Endometrial microvascular endothelial cells (primary cell): ENCODE data around the gene AGK. TPM values are rescaled to one million over a fixed set of nuclear protein-coding genes. Genes with fewer than 3 reads are reported as not detected.
"Not testable (repeated sequence)": the region's sequence is repeated elsewhere in the genome, so short reads cannot be mapped to it uniquely, and the experiment has no call there.

Experiments used
- in situ Hi-C: cut with HindIII; loops from 2 replicates; pipeline ENCODE4 v1.10.0; 2017; ENCODE audit warnings: low sequenced_read_pairs, low pct_unique_long_range_greater_than_20kb; ENCODE audit errors: inconsistent ontology term
- total RNA-seq: library from RNA; depleted of rRNA; stranded (reverse); fragments of >200 nt; gene quantifications from one replicate; pipeline ENCODE4 v1.2.3, GENCODE V29; 2015; ENCODE audit errors: inconsistent ontology term

The AGK gene
- total RNA-seq, 1 donor from 2014 or later, result 44.9 TPM

GRCh38 chr7:141549582-141549981 lies 1.6 kb upstream of the AGK start:
- in situ Hi-C loops, result no loop called here

DNA sequence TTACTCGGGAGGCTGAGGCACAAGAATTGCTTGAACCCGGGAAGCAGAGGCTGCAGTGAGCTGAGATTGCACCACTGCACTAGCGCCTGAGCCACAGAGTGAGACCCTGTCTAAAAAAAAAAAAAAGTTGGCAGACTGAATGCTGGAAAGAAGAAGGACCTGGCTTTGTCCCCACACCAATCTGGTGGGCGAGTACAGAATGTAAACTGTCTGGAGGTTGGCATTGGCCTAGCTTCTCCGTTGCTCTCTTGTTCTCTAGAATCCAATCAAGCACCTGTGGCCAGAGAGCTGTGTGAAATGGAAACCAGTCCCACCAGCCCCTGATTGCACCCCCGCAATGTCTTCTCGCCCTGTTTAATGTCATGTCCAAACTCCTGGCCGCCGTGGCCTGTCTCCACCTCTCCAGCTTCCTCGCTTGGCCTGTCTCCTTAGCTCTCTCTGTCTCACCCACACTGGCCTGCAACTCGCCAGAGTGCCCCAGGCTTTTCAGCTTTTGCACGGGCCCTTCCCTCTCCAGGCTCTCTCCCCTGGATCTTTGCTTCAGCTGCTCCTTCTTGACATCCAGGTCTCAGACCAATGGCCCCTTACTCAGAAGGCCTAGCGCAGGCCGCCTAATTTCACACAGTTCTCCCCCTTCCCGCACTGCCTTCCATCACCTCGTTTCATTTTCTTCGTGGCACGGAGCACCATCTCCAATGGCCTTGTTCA lies 670 bp upstream of the AGK start:
- in situ Hi-C loops, result no loop called here

DNA sequence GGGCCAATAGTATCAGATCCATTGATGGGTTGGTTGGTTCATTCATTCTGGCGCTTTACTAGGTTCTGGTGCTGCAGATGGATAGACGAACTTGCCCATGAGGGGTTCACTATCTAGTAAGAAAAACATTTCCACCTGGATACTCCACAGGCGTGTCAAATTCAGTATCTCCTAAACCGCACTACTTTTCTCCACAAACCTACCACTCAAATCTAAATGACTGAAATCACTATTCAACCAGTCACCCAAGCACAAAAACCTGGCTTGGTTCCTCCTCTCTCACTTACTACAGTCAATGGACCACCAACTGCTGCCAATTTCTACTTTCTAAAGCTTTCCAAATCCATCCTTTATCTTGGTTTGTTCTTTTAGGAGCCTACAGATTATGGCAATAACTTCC lies 572 bp downstream of the AGK start:
- in situ Hi-C loops, result no loop called here

- in situ Hi-C loops, result no loop called here
These were observed 6.2 kb downstream of the AGK start for GRCh38 chr7:141557360-141557759.

DNA sequence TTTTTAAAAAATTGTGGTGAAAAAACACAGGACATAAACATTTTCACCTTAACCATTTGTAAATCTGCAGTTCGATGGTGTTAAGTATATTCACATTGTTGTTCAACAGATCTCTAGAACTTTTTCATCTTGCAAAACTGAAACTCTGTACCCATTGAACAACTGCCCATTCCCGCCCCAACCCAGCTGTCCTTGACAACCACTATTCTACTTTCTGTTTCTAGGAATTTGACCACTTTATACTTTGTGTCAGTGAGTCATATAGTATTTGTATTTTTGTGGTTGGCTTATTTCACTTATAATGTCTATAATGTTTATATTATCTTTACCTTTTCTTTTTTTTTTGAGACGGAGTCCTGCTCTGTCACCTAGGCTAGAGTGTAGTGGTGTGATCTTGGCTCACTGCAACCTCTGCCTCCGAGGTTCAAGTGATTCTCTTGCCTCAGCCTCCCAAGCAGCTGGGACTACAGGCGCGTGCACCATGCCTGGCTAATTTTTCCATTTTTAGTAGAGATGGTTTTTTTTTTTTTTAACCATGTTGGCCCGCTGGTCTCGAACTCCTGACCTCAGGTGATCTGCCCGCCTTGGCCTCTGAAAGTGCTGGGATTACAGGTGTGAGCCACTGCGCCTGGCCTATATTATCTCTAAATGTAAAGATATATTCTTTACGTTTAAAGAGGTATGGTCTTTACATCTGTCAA lies 6.8 kb downstream of the AGK start:
- in situ Hi-C loops, result not testable (repeated sequence)

DNA sequence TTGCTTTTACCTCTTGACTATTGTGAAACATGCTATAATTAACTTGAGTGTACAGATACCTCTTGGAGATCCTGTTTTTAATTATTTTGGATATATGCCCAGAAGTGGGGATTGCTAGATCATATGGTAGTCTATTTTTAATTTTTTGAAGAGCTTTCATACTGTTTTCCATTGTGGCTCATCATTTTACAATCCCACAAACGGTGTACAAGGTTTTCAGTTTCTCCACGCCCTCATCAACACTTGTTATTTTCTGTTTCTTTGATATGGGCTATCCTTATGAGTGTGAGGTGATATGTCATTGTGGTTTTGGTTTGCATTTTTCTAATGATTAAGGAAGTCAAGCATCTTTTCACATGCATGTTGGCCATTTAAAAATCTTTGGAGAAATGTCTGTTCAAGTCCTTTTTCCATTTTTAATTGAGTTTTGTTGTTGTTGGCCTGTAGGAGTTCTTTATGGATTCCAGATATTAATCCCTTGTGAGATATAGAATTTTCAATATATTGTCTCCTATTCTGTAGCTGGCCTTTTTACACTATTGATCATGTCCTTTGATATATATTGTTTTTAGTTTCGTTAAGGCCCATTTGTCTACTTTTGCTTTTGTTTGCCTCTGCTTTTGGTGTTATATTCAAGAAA lies 7.5 kb downstream of the AGK start:
- in situ Hi-C loops, result no loop called here

DNA sequence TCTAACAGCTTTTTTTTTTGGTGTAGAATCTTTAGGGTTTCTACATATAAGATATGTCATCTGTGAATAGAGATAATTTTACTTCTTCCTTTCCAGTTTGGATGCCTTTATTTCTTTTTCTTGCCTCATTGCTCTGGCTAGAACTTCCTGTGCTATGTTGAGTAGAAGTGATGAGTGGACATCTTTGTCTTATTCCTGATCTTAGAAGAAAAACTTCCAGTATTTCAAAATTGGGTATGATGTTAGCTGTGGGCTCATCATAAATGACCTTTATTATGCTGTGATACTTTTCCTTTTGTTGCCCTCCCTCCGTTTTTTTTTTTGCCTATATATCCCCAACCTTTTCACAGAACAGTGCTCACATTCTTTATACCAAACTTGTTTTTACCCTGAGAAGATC lies 8.8 kb downstream of the AGK start:
- in situ Hi-C loops, result no loop called here

DNA sequence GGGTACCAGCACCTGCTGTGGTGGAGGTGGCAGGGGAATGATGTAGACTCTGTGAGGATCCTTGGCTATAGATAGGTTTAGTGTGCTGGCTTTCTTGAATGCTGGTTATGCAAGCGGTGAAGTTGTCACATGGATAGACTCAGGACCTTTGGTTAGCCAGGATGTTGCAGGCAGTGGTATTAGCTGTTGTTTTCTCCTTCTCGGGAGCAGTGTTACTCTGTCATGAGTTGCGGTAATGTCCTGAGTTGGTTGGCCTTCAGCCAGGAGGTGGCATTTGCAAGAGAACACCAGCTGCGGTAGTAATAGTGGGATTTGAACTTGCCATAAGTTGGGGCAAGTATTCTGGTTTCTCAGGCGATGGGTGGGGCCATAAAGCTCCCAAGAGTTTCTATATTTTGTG lies 10.8 kb downstream of the AGK start:
- in situ Hi-C loops, result no loop called here

- in situ Hi-C loops, result no loop called here
These were observed 11.3 kb downstream of the AGK start for GRCh38 chr7:141562543-141562942.

DNA sequence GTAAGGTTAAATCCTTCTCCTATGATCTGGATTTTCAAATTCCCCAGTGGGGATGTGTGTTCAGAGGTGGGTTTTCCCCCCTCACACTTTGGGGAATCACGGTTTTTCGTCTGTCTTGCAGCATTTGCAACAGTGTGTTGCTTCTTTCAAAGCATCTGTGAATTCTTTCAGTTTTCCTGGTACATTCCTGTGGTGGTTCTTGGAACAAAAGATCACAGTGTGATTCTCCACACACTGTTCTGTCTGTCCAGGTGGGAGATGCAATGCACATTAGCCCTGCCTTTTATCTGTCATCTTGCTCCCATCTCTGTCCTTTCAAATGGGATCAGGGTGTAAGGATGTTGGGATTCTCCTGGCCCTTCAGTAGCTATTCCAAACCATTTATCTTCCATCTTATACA lies 11.8 kb downstream of the AGK start:
- in situ Hi-C loops, result no loop called here

- in situ Hi-C loops, result no loop called here
These were observed 12.9 kb downstream of the AGK start for GRCh38 chr7:141563956-141564623.

- in situ Hi-C loops, result no loop called here
These were observed 16.2 kb downstream of the AGK start for GRCh38 chr7:141567432-141567831.

- in situ Hi-C loops, result no loop called here
These were observed 17.0 kb downstream of the AGK start for GRCh38 chr7:141568227-141568626.

DNA sequence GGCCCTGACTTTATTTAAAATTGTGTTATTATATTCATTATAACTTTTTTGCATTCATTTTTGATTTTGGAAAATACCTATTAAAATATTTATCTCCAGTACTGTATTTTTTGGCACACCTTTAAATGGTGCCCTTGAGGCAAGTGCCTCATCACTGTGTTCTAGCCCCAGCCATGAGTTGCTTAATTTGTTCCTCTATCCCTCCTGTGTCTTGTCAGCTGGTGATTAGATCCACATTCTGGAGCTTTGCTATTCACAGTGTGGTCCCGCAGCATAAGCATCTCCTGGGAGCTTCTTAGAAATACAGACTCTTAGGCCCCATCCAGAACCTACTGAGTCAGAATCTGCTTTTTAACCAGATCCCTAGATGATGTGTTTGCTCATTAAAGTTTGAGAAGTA lies 19.8 kb downstream of the AGK start:
- in situ Hi-C loops, result no loop called here

DNA sequence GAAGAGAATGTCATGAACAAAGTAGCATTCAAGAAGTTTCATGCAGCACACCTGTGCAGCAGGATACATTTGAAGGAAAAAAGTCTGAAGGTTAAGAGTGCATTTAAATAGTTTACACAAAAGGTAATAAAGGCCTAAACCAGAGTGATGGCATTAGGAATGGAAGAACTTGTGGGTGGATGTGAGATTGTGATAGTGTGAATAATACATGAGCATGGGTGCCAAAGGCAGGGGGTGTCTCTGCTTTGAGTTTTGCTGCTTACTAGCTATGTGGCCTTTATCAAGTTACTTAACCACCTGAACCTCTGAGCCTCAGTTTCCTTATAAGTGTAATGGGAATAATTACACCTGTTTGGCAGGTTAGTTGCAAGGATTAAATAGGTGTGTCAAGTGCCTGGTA lies 21.0 kb downstream of the AGK start:
- in situ Hi-C loops, result no loop called here

- in situ Hi-C loops, result no loop called here
These were observed 22.3 kb downstream of the AGK start for GRCh38 chr7:141573511-141573910.

GRCh38 chr7:141575164-141575563 lies 24.0 kb downstream of the AGK start:
- in situ Hi-C loops, result no loop called here

DNA sequence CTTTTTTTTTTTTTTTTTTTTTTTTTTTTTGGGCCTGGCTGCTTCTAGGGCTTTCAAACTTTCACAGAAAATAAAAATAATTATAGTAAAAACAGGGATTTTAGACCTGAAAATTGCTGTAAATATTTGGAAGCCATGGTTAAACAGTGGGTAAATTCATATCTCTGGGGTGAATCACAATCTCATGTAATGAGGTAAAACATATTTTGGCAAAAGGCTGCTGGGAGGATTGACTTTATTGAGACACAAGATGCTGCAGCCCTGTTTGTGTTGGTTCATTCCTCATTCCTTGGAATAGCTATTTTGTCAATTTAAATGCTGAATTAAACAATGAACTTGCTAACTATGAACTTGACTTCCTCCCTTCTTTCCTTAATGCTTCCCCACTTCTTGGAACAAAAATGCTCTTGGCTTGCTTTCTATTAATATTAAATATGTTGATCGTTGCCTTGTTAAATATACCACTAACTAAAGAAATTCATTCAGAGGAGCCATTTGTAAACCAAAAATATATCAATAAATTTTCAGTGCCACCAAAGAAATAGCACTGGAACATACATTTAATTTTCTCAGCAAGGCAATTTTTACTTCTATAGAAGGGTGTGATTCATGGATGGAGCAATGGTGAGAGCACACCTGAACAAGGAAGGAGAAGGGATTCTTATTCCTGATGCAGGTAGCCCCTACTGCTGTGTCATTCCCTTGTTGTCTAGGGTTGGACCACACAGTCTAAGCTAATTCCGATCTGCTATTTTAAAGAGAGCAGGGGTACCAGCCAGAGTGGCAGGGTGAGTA lies 24.6 kb downstream of the AGK start:
- in situ Hi-C loops, result no loop called here
